Left ventricle myocardium superior (tissue), 1 donor: ENCODE measurements around the gene CD27. TPM values are rescaled to one million over a fixed set of nuclear protein-coding genes. Genes with fewer than 3 reads are reported as not detected.
A peak's percentile ranks its signal among the peaks of the same experiment; 100 is the strongest.
"Not testable (repeated sequence)": the region's sequence is repeated elsewhere in the genome, so short reads cannot be mapped to it uniquely, and the experiment has no call there.

Experiments
- ATAC-seq: fragments of 200-7000 bp; cut with Tn5 transposase; one replicate; pipeline ENCODE4 v1.9.1; 2020; ENCODE audit warnings: mild to moderate bottlenecking, moderate library complexity
- DNase-seq: peaks from one replicate; pipeline ENCODE4 v3.0.0-alpha.2; 2020
- intact Hi-C: fragments of 100-400 bp; cut with micrococcal nuclease; formaldehyde crosslinking; loops from one replicate; pipeline ENCODE4 v1.11.0; 2022
- long read RNA-seq: library from polyadenylated mRNA; unstranded; transcript quantifications from one replicate; pipeline ENCODE4 v2.0.0, GENCODE V29; 2021
- total RNA-seq: library from RNA; stranded (reverse); fragmentation: NEBNext Ultra II Directional; extraction: Animal tissue kit (Norgen Biotek cat#: 25700); gene quantifications from one replicate; pipeline ENCODE4 v1.2.1, GENCODE V29; 2021
- donor health status: DM: no; HTN: yes; CAD: no; lungs with severe emphysema.

Gene CD27
- 0.20 TPM for total RNA-seq
- long read RNA-seq, result 0 reads

DNA sequence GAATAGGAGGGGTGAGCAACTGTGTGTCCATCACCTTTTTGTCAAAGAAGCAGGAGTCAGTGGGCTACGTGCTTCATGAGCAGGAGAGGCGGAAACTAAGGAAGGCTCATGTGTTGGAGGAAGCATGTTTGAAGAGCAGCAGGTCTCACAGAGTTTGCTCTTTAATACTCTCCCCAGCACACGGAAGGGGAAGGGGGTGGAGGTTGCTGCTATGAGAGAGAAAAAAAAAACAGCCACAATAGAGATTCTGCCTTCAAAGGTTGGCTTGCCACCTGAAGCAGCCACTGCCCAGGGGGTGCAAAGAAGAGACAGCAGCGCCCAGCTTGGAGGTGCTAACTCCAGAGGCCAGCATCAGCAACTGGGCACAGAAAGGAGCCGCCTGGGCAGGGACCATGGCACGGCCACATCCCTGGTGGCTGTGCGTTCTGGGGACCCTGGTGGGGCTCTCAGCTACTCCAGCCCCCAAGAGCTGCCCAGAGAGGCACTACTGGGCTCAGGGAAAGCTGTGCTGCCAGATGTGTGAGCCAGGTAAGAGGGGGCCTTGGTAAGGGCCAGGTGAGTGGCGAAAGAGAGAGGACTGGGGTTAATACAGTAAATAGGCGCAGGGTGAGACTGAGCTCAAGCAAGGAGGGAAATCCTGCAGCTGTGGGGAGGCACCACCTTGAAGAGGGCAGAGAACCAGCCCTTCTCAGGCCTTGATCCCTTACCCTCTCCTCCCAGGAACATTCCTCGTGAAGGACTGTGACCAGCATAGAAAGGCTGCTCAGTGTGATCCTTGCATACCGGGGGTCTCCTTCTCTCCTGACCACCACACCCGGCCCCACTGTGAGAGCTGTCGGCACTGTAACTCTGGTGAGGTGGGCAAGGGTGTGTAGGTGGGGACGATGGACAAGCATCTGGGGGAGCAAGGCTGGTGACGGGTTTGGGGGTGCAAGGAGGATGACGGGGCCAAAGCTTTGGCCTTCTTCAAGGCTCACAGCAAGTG lies at the start of gene CD27:
Gene CD27, plus strand, starts transcription at position 252 of the 985 bp plus-strand sequence. Its CDS starts 141 bp downstream, at position 393.
- DNase-seq (no peak), ATAC-seq (no peak)
- intact Hi-C loops, result no loop called here

DNA sequence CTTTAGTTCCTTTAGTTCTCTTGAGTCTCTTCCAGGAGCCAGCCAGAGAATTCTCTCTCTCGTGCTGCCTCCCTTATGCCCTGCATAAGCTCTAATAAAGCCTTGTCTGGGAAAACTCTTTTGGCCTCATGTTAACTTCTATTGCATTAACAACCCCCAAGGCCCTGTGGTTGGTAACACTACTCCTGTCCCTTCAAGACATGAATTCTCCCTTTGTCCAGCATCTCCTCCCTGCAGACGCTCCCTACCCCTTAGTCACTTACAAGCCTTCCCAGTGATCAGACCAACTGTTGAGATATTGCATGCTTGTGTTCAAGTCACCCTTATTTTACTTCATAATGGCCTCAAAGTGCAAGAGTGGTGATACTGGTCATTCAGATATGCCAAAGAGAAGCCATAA lies 48.7 kb upstream of the CD27 start:
- intact Hi-C loops, result no loop called here
- DNase-seq (no peak), ATAC-seq (no peak)

DNA sequence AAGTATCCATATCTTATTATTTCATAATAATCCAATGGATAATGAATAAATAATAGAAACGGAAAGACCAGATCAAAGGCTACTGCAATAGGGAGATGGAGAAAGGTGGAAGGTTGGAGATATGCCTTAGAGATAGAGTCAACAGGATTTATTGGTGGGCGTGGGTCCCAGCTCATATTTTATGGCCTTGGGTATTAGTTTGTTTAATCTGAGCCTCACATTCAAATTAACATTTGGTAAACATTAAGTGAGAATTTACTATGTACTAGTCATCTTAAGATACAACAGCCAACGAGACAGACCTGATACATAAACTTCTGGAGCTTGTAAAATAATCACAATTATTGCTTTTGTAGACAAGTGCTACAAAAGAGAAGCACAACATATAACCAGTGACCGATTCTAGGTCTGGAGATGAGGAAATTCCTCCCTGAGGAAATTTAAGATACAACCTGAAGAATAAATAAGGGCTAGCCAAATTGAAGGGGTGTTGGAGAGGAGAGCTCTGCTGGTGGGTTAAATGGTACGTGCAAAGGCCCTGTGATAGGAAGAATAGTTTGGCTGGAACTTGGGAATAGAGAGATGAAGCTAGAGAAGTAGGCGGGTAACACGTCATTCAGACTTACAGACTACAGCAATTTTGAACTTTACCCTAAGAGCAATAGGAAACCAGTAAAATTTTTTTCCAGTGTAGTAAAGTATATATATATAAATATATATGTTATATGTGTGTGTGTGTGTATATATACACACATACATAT lies 44.7 kb upstream of the CD27 start:
- intact Hi-C loops, result no loop called here
- DNase-seq (no peak), ATAC-seq (no peak)

DNA sequence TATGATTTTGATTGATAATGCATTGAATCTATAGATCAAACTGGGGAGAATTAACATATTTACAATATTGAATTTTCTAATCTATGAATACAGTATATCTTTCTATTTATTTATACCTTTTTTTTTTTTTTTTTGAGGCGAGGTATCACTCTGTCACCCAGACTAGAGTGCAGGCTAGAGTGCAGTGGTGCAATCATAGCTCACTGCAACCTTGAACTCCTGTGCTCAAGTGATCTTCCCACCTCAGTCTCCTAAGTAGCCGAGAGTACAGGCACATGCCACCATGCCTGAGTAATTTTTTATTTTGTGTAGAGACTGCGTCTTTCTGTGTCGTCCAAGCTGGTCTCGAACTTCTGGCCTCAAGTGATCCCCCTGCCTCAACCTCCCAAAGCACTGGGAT lies 40.4 kb upstream of the CD27 start:
- DNase-seq, result no peak
- intact Hi-C loops, result no loop called here
- ATAC-seq, result no peak

DNA sequence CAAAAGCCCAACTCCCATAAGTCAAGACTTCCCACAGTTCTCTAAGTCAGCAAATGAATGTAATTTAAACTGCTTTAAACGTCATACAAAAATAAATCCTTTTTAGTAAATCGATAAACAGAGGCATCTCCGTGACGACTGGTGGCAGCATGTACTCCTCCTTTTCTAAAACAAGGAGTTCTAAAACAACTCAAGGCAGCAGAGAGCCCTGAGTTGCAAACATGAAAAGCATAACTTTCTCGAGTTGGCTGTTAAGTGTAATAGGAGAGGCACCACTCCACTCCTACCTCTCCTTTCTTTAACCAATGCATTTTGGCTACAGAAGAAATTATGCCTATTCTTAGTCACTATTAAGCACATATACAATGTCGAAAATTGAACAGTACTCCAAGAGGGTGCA lies 38.8 kb upstream of the CD27 start:
- ATAC-seq (no peak), DNase-seq (no peak)
- intact Hi-C loops, result no loop called here

DNA sequence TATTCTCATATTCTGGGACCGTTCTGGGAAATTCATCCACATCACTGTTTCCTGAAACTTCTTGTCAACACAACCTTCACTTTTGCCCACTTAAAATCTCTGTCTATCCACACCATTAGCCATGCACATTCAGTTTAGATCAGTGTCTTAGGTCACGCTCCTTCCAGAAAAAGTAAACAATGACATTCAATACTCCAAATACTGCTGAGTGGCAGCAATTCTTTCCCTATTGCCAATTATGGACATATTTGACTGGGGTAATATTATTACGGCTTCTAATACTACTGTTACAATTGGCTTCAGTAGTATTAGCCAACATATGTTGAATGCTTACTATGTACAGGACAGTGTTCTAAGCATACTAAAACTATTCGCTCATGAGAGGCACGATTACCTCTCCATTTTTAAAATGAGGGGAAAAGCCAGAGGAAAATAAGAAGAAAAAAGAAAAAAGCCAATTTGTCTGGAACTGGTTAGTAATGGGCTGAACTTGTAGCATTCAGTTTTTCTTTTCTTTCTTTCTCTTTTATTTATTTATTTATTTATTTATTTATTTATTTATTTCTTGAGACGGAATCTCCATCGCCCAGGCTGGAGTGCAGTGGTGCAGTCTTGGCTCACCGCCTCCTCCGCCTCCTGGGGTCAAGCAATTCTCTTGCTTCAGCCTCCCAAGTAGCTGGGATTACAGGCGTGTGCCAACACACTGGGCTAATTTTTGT lies 37.4 kb upstream of the CD27 start:
- intact Hi-C loops, result no loop called here
- ATAC-seq, result no peak

DNA sequence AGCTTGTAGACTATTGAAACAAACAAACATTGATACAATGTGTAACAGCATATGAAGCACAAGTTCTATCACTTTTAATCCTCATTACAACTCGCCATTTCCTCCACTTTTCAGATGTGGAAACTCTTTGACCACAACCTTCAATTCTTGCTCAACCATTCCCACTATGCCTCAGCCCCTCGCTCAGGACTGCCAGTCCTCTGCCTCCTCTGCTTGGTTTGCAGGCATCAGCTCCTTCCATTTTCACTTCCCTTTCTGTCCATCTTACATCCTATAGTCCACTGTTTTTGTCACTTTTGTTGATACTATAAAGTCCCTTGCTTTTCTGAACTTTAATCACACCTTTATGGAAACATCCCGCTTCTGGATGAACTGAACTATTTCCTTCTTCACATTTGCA lies 28.2 kb upstream of the CD27 start:
- ATAC-seq (peak; percentile 69), DNase-seq (no peak)
- intact Hi-C loops, result no loop called here

More for the DNA sequence above, 37.4 kb upstream of the CD27 start:
- no peak for DNase-seq

DNA sequence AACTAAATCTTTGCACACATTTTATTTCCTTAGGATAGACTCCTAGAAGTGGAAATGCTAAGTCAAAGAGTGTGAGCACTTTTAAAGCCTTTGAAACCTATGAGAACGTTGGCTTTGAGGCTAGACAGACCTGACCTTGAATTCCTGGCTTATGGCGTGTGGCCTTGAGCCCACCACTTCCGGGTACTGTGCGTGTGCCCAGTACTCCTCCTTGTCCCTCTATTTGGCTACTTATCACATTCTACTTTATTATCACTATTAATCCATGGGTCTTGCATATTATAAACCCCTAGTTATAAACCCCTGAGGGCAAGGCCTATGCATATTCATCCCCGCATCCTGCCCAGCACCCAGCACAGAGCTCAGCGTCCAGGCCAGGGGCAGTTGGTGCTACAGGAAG lies 26.0 kb upstream of the CD27 start:
- intact Hi-C loops, result no loop called here
- no peak for DNase-seq
- ATAC-seq, result no peak

DNA sequence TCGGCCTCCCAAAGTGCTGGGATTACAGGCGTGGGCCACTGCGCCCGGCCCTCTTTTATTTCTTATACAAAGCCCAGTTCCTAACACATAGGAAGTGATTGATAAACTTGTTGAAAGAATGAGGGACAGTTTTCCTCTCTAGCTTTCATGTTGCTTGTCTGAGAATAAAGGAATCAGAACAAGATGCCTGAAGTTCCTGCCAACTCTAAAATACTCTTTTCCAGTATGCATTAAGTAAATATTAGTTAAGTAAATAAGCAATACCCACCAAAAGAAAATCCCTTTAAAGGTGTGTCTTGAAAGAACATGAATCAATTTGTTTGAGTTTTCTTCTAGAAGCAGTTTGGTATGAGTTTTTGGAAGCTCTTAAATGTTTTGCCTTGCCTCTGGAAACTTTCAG lies 24.4 kb upstream of the CD27 start:
- ATAC-seq (no peak), DNase-seq (no peak)
- intact Hi-C loops, result loop anchor here (5.0 kb wide), 1 partner anchor 47 kb away; no protein-coding TSS in a partner anchor

DNA sequence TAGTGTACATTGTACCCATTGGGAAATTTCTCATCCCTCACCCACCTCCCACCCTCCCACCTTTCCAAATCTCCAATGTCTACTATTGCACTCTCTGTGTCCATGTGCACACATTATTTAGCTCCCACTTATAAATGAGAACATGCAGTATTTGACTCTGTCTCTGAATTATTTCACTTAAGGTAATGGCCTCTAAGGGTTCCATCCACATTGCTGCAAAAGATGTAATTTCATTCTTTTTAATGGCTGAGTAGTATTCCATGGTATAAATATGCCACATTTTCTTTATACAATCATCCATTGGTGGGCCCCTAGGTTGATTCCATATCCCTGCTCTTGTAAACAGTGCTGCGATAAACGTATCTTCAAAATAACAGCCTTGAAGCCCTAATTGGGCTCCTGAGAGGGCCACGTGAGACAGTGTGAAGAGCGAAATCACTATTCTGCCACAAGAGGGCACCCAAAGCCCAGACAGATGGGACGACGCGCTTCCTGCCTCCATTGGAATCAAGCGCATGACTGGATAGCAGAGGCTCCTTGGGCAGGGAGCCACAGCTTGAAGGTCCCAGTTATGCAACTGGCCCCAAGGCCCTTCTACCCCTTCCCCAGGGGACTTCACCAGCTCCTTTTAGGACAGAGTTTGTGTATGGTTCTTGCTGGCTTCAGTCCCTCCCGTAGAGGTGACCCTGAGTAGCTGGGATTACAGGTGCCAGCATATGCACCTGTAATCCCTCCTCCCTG lies 21.3 kb upstream of the CD27 start:
- DNase-seq, result peak; percentile 85
- peak; percentile 99 for ATAC-seq
- intact Hi-C loops, result loop anchor here (5.0 kb wide), 1 partner anchor 44 kb away; no protein-coding TSS in a partner anchor

DNA sequence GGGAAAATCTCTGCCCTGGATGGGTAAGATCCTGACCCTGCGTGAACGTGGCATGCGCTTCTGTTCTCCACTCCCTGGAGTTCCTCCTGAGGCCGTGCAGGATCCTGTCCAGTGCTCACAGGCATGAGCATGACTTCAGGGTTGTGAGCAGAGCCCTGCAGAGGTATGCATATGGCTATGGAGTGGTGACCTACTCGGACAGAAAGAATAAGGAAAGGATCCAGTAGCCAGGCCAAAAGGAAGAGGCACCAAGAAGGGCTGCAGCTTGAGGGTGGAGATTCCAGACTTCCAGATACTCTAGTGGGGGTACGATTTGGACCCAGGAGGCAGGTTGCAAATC lies 20.8 kb upstream of the CD27 start:
- DNase-seq (no peak), ATAC-seq (peak; percentile 47)
- intact Hi-C loops, result loop anchor here (5.0 kb wide), 1 partner anchor 43 kb away; no protein-coding TSS in a partner anchor

DNA sequence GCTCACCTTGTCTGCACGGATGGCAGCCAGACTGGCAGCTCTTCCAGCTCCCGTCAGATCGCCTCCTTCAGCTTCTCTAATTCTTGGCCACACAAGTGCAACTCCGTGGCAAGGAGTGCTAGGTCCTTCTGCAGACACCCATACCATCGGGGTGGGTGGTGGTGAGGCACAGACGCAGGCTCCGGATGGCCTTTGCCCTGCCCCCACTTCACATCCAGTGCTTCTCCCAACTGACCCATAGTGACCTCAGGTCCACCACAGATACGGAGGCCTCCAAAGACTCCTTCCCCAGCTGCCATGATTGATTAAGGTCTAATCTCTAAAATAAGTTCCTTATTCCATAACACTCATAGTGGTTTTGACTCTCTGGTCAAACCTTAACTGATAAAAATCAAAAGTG lies 19.9 kb upstream of the CD27 start:
- intact Hi-C loops, result loop anchor here (5.0 kb wide), 1 partner anchor 42 kb away; no protein-coding TSS in a partner anchor
- DNase-seq (no peak), ATAC-seq (no peak)

DNA sequence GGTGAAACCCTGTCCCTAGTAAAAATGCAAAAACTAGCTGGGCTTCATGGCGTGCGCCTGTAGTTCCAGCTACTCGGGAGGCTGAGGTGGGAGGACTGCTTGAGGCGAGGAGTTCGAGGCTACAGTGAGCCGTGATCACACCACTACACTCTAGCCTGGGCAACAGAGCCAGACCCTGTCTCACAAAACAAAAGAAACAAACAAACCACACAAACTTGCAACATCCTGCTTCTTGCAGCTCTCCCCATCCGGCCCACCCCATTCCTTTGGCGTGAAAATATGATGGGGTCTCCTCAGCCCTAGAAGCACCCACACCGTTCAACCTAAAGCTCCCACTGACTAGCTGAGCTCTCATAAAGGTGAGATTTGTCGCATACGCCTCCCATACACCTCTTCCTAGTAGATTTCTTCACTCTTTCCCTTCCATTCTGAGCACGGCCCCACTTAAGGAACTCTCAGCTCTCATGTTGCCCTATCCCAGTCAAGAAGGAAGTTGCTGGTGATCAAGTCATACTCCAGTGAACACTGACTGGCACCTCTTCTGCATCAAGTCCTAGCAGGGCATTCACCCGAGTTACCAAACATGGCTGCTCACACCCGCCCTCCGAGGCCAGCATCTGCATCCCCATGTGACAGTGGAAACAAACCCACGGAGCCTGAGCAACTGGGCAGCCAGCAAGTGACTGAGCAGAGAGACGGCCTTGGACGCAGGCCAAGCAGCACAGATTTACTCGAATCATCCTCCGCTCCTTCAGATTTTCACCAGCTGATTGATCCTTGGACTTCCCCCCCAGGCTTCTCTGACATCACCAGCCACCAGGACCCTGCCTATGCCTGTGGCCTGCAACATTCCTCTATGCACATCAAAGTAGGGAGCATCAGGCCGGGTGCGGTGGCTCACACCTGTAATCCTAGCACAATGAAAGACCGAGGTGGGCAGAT lies 18.9 kb upstream of the CD27 start:
- intact Hi-C loops, result no loop called here
- ATAC-seq (no peak), DNase-seq (peak; percentile 36)

DNA sequence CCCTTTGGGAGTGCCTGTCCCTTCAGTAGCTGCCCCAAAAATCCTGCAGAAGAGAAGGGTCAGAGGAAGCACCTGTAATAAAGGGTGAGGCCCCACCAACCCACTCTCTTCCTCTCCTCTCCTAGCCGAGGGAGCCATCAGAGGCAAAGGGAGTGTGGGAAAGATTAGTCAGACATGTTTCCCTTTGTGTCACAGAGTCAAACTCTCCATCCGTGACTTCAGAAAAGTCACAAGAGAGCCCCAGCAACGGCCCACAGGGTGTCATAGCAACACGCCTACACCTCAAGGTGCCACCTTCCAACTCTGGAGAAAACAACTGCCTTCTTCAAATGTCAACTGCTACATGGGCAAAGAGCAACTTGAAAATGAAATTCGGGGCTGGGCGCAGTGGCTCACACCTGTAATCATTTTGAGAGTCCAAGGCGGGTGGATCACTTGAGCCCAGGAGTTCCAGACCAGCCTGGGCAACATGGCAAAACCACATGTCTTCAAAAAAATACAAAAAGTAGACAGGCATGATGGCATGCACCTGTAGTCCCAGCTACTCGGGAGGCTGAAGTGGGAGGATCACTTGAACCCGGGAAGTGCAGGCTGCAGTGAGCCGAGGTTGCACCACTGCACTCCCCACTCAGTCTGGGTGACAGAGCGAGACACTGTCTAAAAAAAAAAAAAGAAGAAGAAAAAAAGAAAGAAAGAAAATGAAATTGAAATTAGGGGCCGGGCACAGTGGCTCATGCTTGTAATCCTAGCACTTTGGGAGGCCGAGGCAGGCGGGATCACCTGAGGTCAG lies 17.7 kb upstream of the CD27 start:
- intact Hi-C loops, result no loop called here
- DNase-seq (no peak), ATAC-seq (no peak)

DNA sequence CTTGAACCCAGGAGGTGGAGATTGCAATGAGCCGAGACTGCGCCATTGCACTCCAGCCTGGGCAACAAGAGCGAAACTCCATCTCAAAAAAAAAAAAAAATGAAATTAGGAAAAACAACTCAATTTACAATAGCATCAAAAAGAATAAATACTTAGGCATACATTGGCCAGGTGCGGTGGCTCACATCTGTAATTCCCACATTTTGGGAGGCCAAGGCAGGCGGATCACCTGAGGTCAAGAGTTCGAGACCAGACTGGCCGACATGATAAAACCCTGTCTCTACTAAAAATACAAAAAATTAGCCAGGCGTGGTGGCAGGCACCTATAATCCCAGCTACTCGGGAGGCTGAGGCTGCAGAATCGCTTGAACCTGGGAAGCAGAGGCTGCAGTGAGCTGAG lies 17.0 kb upstream of the CD27 start:
- DNase-seq, ATAC-seq, intact Hi-C loops: not testable (repeated sequence)

DNA sequence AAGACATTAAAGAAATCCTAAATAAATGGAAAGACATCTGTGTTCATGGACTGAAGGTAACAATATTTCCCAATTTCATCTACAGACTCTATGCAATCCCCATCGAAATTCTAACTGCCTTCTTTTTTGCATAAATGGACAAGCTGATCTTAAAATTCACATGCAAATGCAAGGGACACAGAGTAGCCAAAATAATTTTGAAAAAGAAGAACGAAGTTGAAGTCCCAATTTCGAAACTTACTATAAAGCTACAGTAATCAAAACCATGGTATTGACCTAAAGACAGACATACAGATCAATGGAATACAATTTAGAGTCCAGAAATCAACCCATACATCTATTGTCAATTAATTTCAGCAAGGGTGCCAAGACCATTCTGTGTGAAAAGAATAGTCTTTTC lies 16.4 kb upstream of the CD27 start:
- DNase-seq, result no peak
- ATAC-seq, result no peak
- intact Hi-C loops, result no loop called here
